Neural progenitor cell (in vitro differentiated cells): ENCODE data around the gene RALGAPB. TPM values are rescaled to one million over a fixed set of nuclear protein-coding genes. Genes with fewer than 3 reads are reported as not detected.

Source experiments
- DNase-seq: peaks from one replicate; pipeline ENCODE4 v3.0.0-alpha.2; 2016; ENCODE audit warnings: low spot score
- H2AFZ ChIP-seq: fragments of 200-600 bp; sonication (generic); replicated peaks from 2 replicates; pipeline ENCODE4 v1.6.1; 2016; ENCODE audit warnings: antibody characterized with exemption
- H3F3A ChIP-seq: fragments of 200-600 bp; sonication (generic); 2 replicates; pipeline ENCODE4 v1.6.1; 2016; ENCODE audit warnings: antibody characterized with exemption, low read depth
- H3K27ac ChIP-seq: fragments of 200-600 bp; sonication (generic); 2 replicates; pipeline ENCODE4 v1.5.1; 2016; ENCODE audit warnings: mild to moderate bottlenecking
- H3K27me3 ChIP-seq: fragments of 200-600 bp; sonication (generic); 2 replicates; pipeline ENCODE4 v1.6.1; 2016; ENCODE audit warnings: mild to moderate bottlenecking, moderate library complexity
- H3K36me3 ChIP-seq: fragments of 200-600 bp; sonication (generic); 2 replicates; pipeline ENCODE4 v1.5.1; 2016
- H3K4me1 ChIP-seq: fragments of 200-600 bp; sonication (generic); 2 replicates; pipeline ENCODE4 v1.6.1; 2016; ENCODE audit warnings: mixed run types
- H3K4me2 ChIP-seq: fragments of 200-600 bp; sonication (generic); 2 replicates; pipeline ENCODE4 v1.6.1; 2016
- H3K4me3 ChIP-seq: fragments of 200-600 bp; sonication (generic); 2 replicates; pipeline ENCODE4 v1.5.1; 2016
- H3K79me2 ChIP-seq: fragments of 200-600 bp; sonication (generic); 2 replicates; pipeline ENCODE4 v1.6.1; 2016; ENCODE audit warnings: low read depth
- H3K9ac ChIP-seq: fragments of 200-600 bp; sonication (generic); 2 replicates; pipeline ENCODE4 v1.6.1; 2016
- H3K9me3 ChIP-seq: fragments of 200-600 bp; sonication (generic); 2 replicates; pipeline ENCODE4 v1.5.1; 2016; ENCODE audit warnings: low read depth
- H4K20me1 ChIP-seq: fragments of 200-600 bp; sonication (generic); 2 replicates; pipeline ENCODE4 v1.6.1; 2016; ENCODE audit warnings: low read depth
- H3K27ac Mint-ChIP-seq: 3 replicates; pipeline ENCODE4 v1.8.0; 2021; ENCODE audit warnings: mixed read lengths
- H3K27me3 Mint-ChIP-seq: 2 replicates; pipeline ENCODE4 v1.8.0; 2022; ENCODE audit warnings: low read depth, mild to moderate bottlenecking, inconsistent platforms, moderate library complexity, mixed read lengths; ENCODE audit not compliant: insufficient read depth
- H3K36me3 Mint-ChIP-seq: 3 replicates; pipeline ENCODE4 v1.8.0; 2021; ENCODE audit warnings: mixed read lengths
- H3K4me1 Mint-ChIP-seq: 3 replicates; pipeline ENCODE4 v1.8.0; 2021; ENCODE audit warnings: mixed read lengths
- H3K4me3 Mint-ChIP-seq: 3 replicates; pipeline ENCODE4 v1.8.0; 2021; ENCODE audit warnings: mild to moderate bottlenecking, moderate library complexity, mixed read lengths
- H3K9me3 Mint-ChIP-seq: 3 replicates; pipeline ENCODE4 v1.8.0; 2020; ENCODE audit warnings: mixed read lengths
- EZH2 ChIP-seq: fragments of 200-600 bp; sonication (generic); IDR thresholded peaks from 2 replicates; pipeline ENCODE4 v1.6.1; 2017; ENCODE audit warnings: antibody characterized with exemption, mild to moderate bottlenecking, moderate library complexity
- EZH2phosphoT487 ChIP-seq: fragments of 200-600 bp; sonication (generic); IDR thresholded peaks from 2 replicates; pipeline ENCODE4 v1.6.1; 2017; ENCODE audit warnings: antibody characterized with exemption
- total RNA-seq: library from RNA; depleted of rRNA; stranded (reverse); fragments of >200 nt; gene quantifications from 2 replicates; pipeline ENCODE4 v1.2.3, GENCODE V29; 2015; ENCODE audit warnings: low replicate concordance
- TF ChIP-seq, protein P1 (sequence below): fragments of 200-600 bp; sonication (generic); IDR thresholded peaks from 2 replicates; pipeline ENCODE4 v1.5.1; 2017; ENCODE audit warnings: antibody characterized with exemption, mild to moderate bottlenecking

The RALGAPB gene
- total RNA-seq, 1 donor from 2014 or later, result 39.1 TPM

DNA sequence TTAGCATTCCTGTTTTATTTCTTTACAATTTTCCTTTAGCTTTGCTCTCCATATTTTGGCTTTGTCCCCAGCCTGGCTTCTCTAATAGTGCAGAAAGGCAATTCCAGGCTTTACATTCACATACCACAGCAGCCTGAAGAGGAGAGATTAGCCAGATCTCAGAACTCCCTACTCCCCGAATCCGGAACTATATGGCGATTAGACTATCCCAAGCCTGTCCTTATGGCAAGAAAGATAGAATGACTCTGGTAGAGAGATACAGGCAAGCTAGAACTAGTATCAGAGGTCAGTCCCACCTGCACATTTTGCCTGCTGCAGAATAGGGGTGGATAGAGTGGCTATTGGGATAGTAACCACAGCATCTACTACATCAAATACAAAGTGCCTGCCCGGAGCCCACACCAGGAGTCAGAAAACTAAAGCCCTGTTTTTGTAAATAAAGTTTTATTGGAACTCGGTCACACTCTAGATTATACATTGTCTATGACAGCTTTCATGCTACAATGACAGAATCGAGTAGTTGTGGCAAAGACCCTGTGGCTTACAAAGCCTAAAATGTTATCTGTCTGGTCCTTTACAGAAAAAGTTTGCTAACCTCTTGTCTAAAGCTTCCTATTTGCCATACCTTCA, 91.3 kb downstream of the RALGAPB start:
- Histone ChIP-seq H2AFZ (no peak overlapping the region), H3K27me3 (no peaks in the 10 kb centered on the region), H3K27ac (no peak overlapping the region), H4K20me1 (no peaks in the 10 kb centered on the region), H3F3A (no peaks in the 10 kb centered on the region), H3K4me2 (no peak overlapping the region), H3K36me3 (peaks cover 4% of the 10 kb centered on the region), H3K79me2 (no peaks in the 10 kb centered on the region), H3K4me3 (no peak overlapping the region), H3K9me3 (no peaks in the 10 kb centered on the region), H3K4me1 (no peaks in the 10 kb centered on the region), H3K9ac (no peak overlapping the region)
- no peak overlapping the region for H3K4me3 Mint-ChIP-seq
- no peaks in the 10 kb centered on the region for H3K27me3 Mint-ChIP-seq
- peaks cover 18% of the 10 kb centered on the region for H3K36me3 Mint-ChIP-seq
- no peak for DNase-seq
- no peak for TF ChIP-seq EZH2phosphoT487
- TF ChIP-seq, protein P1, sequence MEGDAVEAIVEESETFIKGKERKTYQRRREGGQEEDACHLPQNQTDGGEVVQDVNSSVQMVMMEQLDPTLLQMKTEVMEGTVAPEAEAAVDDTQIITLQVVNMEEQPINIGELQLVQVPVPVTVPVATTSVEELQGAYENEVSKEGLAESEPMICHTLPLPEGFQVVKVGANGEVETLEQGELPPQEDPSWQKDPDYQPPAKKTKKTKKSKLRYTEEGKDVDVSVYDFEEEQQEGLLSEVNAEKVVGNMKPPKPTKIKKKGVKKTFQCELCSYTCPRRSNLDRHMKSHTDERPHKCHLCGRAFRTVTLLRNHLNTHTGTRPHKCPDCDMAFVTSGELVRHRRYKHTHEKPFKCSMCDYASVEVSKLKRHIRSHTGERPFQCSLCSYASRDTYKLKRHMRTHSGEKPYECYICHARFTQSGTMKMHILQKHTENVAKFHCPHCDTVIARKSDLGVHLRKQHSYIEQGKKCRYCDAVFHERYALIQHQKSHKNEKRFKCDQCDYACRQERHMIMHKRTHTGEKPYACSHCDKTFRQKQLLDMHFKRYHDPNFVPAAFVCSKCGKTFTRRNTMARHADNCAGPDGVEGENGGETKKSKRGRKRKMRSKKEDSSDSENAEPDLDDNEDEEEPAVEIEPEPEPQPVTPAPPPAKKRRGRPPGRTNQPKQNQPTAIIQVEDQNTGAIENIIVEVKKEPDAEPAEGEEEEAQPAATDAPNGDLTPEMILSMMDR, result no peak
- no peak for TF ChIP-seq EZH2
- no peaks in the 10 kb centered on the region for H3K9me3 Mint-ChIP-seq
- no peaks in the 10 kb centered on the region for H3K4me1 Mint-ChIP-seq
- H3K27ac Mint-ChIP-seq, result no peak overlapping the region

DNA sequence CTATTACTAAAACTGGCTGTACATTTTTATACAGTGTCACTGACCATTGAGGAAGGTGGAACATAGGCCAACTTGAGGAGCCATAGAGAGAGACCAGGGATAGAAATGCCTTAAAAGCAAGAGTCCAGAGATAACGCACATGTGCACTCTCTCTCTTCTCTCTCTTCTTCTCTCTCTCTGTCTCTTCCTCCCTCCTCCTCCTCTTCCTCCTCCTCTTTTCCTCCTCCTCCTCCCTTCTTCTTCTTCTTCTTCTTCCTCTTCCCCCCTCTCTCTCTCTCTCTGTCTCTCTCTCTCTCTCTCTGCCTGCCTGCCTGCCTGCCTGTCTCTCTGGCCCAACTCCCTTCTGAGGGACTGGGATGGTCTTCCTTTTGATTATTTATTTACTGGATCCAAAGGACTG, 92.0 kb downstream of the RALGAPB start:
- Mint-ChIP-seq H3K36me3 (peaks cover 12% of the 10 kb centered on the region), H3K27me3 (no peaks in the 10 kb centered on the region), H3K4me1 (no peaks in the 10 kb centered on the region), H3K27ac (no peak overlapping the region), H3K9me3 (no peaks in the 10 kb centered on the region), H3K4me3 (no peak overlapping the region)
- H3K9ac ChIP-seq, result no peak overlapping the region
- no peak overlapping the region for H3K4me2 ChIP-seq
- H3F3A ChIP-seq, result no peaks in the 10 kb centered on the region
- H3K27ac ChIP-seq, result no peak overlapping the region
- DNase-seq, result no peak
- no peaks in the 10 kb centered on the region for H3K79me2 ChIP-seq
- no peaks in the 10 kb centered on the region for H3K9me3 ChIP-seq
- no peak overlapping the region for H3K4me3 ChIP-seq
- H3K36me3 ChIP-seq, result no peaks in the 10 kb centered on the region
- no peaks in the 10 kb centered on the region for H3K4me1 ChIP-seq
- H3K27me3 ChIP-seq, result no peaks in the 10 kb centered on the region
- H2AFZ ChIP-seq, result no peak overlapping the region
- TF ChIP-seq EZH2 (no peak), EZH2phosphoT487 (no peak)
- TF ChIP-seq, protein P1, result no peak
- no peaks in the 10 kb centered on the region for H4K20me1 ChIP-seq

DNA sequence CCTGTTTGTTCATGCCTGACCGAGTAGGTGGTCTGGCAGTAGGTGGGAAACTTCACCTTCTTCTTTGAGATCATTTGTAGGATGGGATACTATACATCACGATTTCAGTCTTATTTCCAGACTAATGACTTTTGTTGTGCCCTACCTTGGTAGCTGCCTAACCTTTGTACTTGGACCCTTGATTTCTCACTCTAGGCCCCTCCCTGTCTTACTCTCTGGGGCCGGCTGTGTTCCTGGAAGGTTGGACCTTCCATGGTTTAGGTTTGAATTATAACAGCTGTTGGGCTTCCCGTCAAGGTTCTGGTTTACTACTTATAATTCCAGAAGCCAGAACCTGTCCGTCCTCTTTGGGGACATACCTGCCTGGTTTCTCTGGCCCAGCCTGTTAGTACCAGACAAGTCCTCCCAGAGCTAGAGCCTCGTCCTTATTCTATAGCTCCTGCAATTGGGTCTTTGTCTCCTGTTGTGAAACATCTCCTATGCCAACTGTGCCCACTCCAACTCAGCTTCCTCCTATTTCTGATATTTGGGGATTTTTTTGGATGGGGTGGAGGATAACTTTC, 93.5 kb downstream of the RALGAPB start:
- Histone ChIP-seq H3K79me2 (no peaks in the 10 kb centered on the region), H3K4me1 (no peaks in the 10 kb centered on the region), H3K9ac (no peak overlapping the region), H3K9me3 (no peaks in the 10 kb centered on the region), H3K27me3 (no peaks in the 10 kb centered on the region), H3K4me3 (no peak overlapping the region), H3K36me3 (no peaks in the 10 kb centered on the region), H3K4me2 (no peak overlapping the region), H3K27ac (no peak overlapping the region), H2AFZ (no peak overlapping the region), H3F3A (no peaks in the 10 kb centered on the region), H4K20me1 (no peaks in the 10 kb centered on the region)
- no peaks in the 10 kb centered on the region for H3K4me1 Mint-ChIP-seq
- no peak overlapping the region for H3K27ac Mint-ChIP-seq
- TF ChIP-seq EZH2phosphoT487 (no peak), EZH2 (no peak)
- TF ChIP-seq, protein P1, result no peak
- no peaks in the 10 kb centered on the region for H3K27me3 Mint-ChIP-seq
- H3K36me3 Mint-ChIP-seq, result peaks cover 8% of the 10 kb centered on the region
- no peak overlapping the region for H3K4me3 Mint-ChIP-seq
- DNase-seq, result no peak
- no peaks in the 10 kb centered on the region for H3K9me3 Mint-ChIP-seq
